ENCODE data around the gene CCDC184.

Gene CCDC184

DNA sequence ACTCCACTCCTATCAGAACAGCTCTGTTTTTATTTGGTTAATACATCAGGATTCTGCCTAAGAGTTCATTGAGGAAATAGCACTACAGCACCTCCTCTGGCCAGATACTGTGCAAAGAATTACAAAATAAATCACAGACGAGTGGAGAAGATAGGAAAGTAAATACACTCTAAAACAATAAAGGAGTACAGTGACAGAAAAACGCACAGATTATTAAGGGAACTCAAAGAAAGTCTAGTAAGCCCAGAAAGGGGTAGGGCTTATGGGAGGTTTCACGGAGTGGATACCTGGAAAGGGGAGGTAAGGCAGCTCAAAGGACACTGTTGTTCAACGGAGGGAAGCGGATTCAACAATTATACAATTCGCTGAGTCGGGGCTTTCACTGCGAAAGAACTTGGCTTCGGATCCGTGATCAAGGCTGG is 14.1 kb downstream of the CCDC184 start:
- no peaks in the 10 kb centered on the region for H3K27me3 ChIP-seq (ENCODE audit: control insufficient read depth, insufficient read depth, low read length)
- peak overlapping the region; percentile 100 for H3K27ac ChIP-seq
- peaks cover 25% of the 10 kb centered on the region for H3K4me1 ChIP-seq
- peaks cover 12% of the 10 kb centered on the region for H3K79me2 ChIP-seq
- H3K9ac ChIP-seq, result peak overlapping the region; percentile 40
- TF ChIP-seq, protein P1, sequence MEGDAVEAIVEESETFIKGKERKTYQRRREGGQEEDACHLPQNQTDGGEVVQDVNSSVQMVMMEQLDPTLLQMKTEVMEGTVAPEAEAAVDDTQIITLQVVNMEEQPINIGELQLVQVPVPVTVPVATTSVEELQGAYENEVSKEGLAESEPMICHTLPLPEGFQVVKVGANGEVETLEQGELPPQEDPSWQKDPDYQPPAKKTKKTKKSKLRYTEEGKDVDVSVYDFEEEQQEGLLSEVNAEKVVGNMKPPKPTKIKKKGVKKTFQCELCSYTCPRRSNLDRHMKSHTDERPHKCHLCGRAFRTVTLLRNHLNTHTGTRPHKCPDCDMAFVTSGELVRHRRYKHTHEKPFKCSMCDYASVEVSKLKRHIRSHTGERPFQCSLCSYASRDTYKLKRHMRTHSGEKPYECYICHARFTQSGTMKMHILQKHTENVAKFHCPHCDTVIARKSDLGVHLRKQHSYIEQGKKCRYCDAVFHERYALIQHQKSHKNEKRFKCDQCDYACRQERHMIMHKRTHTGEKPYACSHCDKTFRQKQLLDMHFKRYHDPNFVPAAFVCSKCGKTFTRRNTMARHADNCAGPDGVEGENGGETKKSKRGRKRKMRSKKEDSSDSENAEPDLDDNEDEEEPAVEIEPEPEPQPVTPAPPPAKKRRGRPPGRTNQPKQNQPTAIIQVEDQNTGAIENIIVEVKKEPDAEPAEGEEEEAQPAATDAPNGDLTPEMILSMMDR (IDR thresholded peaks at IDR 0.05), result peak; percentile 76
- H3K4me3 ChIP-seq (ENCODE audit: low read depth, low read length), result peak overlapping the region; percentile 86
- peak overlapping the region; percentile 97 for H3K4me2 ChIP-seq (ENCODE audit: low read length)
- peak overlapping the region; percentile 98 for H2AFZ ChIP-seq
- no peaks in the 10 kb centered on the region for H3K36me3 ChIP-seq (ENCODE audit: control insufficient read depth, insufficient read depth, low read length)
- no peaks in the 10 kb centered on the region for H3K9me3 ChIP-seq (ENCODE audit: control insufficient read depth, low read length)

DNA sequence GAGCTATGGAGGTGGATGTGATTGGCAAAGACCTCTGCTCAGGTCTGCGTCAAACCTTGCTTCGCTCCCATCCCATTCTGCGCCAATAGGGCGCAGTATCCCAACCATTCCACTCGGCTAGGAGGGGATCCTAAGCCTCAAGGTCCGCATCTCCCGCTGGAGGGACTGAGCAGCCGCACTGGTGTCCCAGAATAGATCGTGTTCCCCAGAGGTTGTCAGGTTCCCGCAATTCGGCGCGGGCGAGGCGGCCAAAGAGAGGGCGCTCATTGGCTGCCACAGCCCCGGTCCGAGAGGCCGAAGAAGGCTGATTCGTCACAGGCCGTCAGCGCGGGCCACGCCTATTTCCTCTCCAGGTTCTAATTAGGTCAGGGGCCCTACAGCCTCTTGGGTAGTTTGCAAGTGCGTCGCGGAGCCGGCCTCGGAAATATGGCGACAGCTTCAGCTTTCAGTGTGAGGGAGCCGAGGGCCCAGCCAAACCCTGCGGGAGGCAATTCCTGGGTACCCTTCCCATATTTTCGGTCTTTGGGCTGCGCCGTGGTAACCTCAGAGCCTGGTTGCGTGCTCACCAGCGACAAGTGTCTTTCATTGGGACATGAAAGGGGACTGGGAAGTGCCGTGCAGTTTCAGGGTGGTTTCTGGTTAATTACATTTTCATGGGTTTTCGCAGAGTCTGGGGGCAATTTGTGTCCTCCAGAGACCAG is 14.7 kb downstream of the CCDC184 start:
- H3K9ac ChIP-seq, result peak overlapping the region; percentile 100
- peak overlapping the region; percentile 98 for H2AFZ ChIP-seq
- H3K27me3 ChIP-seq (ENCODE audit: control insufficient read depth, insufficient read depth, low read length), result no peaks in the 10 kb centered on the region
- H3K4me3 ChIP-seq (ENCODE audit: low read depth, low read length), result peak overlapping the region; percentile 86
- peak overlapping the region; percentile 100 for H3K27ac ChIP-seq
- no peaks in the 10 kb centered on the region for H3K9me3 ChIP-seq (ENCODE audit: control insufficient read depth, low read length)
- H3K36me3 ChIP-seq (ENCODE audit: control insufficient read depth, insufficient read depth, low read length), result no peaks in the 10 kb centered on the region
- peak overlapping the region; percentile 97 for H3K4me2 ChIP-seq (ENCODE audit: low read length)
- TF ChIP-seq, protein P1 (IDR thresholded peaks at IDR 0.05), result no peak
- H3K4me1 ChIP-seq, result peaks cover 25% of the 10 kb centered on the region
- H3K79me2 ChIP-seq, result peaks cover 18% of the 10 kb centered on the region

DNA sequence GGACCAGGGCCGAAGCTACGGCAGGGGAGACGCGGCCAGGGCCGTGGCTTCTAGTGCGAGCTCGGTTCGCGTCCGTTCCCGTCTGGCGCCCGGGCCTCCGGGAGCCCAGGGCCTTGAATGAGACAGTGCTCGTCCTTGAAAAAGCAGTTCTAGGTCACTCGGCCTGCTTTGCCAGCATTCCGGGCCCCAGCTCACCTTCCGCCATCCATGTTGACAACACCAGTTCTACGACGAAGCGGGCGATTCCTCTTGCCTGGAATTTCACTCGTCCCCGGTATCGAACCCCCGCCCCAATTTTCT is 15.2 kb downstream of the CCDC184 start:
- peak overlapping the region; percentile 100 for H3K27ac ChIP-seq
- TF ChIP-seq, protein P1 (IDR thresholded peaks at IDR 0.05), result no peak
- H3K9me3 ChIP-seq (ENCODE audit: control insufficient read depth, low read length), result no peaks in the 10 kb centered on the region
- peak overlapping the region; percentile 100 for H3K9ac ChIP-seq
- peaks cover 25% of the 10 kb centered on the region for H3K4me1 ChIP-seq
- no peaks in the 10 kb centered on the region for H3K36me3 ChIP-seq (ENCODE audit: control insufficient read depth, insufficient read depth, low read length)
- H3K79me2 ChIP-seq, result peaks cover 18% of the 10 kb centered on the region
- peak overlapping the region; percentile 86 for H3K4me3 ChIP-seq (ENCODE audit: low read depth, low read length)
- H3K27me3 ChIP-seq (ENCODE audit: control insufficient read depth, insufficient read depth, low read length), result no peaks in the 10 kb centered on the region
- H2AFZ ChIP-seq, result peak overlapping the region; percentile 98
- H3K4me2 ChIP-seq (ENCODE audit: low read length), result peak overlapping the region; percentile 97

DNA sequence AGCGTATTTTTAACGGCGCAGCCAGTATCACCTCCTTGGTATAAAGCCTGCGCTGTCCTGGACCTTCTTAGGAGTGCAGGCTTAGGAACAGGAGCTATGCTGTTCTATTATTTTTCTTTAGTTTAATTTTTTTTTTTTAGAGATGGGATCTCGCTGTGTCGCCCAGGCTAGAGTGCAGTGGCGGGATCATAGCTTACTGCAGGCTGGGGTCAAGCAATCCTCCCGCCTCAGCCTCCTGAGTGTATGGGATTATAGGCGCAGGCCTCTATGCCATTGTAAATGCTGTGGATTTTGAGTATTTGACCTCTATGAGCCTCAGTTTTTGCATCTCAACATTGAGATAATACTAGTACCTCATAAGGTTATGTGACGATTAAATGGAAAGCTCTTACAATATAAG is 15.5 kb downstream of the CCDC184 start:
- H3K4me1 ChIP-seq, result peaks cover 25% of the 10 kb centered on the region
- H3K9me3 ChIP-seq (ENCODE audit: control insufficient read depth, low read length), result no peaks in the 10 kb centered on the region
- peaks cover 21% of the 10 kb centered on the region for H3K79me2 ChIP-seq
- peak overlapping the region; percentile 97 for H3K4me2 ChIP-seq (ENCODE audit: low read length)
- TF ChIP-seq, protein P1 (IDR thresholded peaks at IDR 0.05), result no peak
- H3K36me3 ChIP-seq (ENCODE audit: control insufficient read depth, insufficient read depth, low read length), result no peaks in the 10 kb centered on the region
- H3K4me3 ChIP-seq (ENCODE audit: low read depth, low read length), result peak overlapping the region; percentile 86
- H3K9ac ChIP-seq, result peak overlapping the region; percentile 100
- peak overlapping the region; percentile 98 for H2AFZ ChIP-seq
- H3K27ac ChIP-seq, result peak overlapping the region; percentile 100
- H3K27me3 ChIP-seq (ENCODE audit: control insufficient read depth, insufficient read depth, low read length), result no peaks in the 10 kb centered on the region

DNA sequence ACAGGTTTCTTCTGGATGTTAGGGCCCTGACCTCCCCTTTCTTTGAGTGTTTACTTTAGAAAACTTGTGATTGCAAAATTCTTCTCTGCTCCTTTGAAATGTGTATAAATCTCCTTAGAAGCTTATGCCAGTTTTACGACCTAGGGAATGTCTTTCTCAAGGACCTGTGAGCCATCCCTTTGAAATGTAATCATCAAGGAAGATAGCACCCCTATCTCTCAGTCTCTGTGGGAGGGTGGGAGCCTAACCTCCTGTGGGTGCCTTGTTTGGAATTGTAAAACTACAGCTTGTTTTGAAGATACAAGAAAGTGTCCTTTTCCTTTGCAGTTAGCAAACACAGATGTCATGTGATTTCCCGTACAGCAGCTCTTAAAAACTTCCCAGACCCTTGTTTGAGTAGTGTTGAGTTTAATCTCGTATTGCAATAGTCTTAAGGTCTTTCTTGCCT is 16.4 kb downstream of the CCDC184 start:
- Histone ChIP-seq H3K9ac (no peak overlapping the region), H3K27ac (peak overlapping the region; percentile 100)

More for the DNA sequence above, 16.4 kb downstream of the CCDC184 start:
- Histone ChIP-seq H2AFZ (peak overlapping the region; percentile 2), H3K4me1 (peaks cover 25% of the 10 kb centered on the region), H3K4me2 (ENCODE audit: low read length) (no peak overlapping the region), H3K79me2 (peaks cover 27% of the 10 kb centered on the region), H3K27me3 (ENCODE audit: control insufficient read depth, insufficient read depth, low read length) (no peaks in the 10 kb centered on the region), H3K4me3 (ENCODE audit: low read depth, low read length) (no peak overlapping the region), H3K9me3 (ENCODE audit: control insufficient read depth, low read length) (no peaks in the 10 kb centered on the region), H3K36me3 (ENCODE audit: control insufficient read depth, insufficient read depth, low read length) (no peaks in the 10 kb centered on the region)
- TF ChIP-seq, protein P1 (IDR thresholded peaks at IDR 0.05), result no peak
